GM19025 (cell line): Measurements from ENCODE around the gene PLA2G4F.

Source experiments
- ATAC-seq: cut with Tn5 transposase; IDR thresholded peaks from one replicate; pipeline ENCODE4 v1.9.1; 2021; ENCODE audit warnings: mild to moderate bottlenecking, low read depth, moderate library complexity; ENCODE audit not compliant: unreplicated experiment

PLA2G4F gene

GRCh38 chr15:42148808-42149492, 7.5 kb downstream of the PLA2G4F start:
- no peak for ATAC-seq

DNA sequence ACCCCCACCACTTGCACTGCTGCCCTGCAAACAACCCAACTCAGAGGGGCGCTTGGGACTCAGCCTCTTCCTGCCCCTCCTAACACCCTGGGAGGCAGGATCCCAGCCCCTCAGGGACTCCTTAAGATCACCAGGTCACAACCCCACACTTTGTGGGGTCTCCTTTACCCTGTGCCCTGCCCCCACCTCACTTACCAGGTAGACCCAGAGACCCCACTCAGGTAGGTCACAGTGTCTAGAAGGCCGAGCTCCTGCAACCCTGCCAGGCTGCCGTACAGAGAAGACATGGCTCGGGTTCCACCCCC, 9.1 kb downstream of the PLA2G4F start:
- ATAC-seq = no peak

DNA sequence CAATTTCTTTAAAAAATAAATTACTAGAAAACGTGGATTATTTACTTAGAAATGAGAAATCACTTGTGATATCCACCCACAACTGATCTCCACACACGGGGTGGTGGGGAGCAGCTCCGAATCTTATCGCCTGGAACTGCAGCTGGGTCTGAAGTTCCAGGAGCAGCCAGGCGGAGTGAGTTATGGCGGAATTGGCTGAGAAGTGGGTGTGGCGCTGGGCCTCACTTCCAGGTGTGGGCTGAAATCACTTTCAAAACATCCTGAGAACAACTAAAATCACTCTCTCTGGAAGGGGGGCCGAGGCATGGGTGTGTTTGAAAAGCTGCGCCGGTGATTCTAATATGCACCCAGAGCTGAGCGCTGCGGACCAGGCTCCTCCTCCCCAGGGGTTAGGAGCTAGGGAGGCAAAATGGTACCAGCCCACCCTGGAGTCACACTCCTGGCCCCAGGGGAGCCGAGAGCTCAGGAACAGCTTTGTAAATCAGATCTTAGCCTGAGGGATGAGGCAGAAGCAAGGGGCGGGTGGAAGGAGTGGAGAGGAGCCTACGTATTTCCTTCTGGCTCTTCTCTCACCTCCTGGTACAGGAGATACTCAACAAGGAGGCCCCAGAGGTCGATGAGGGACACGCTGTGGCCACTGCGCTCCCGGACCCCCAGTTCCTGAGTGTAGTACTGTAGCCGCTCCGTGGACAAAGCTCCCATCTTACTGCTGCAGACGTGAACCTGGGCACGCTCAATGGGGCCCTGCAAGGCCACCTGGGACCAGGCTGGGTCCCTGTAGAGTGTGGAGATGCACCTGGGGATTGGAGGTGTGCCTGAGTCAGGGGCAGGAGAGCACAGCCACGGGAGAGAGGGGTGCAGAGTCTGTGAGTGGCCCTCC, 9.6 kb downstream of the PLA2G4F start:
- ATAC-seq = no peak

- ATAC-seq = no peak
These were observed 10.6 kb downstream of the PLA2G4F start for GRCh38 chr15:42145546-42146455.

GRCh38 chr15:42144841-42145375, 11.5 kb downstream of the PLA2G4F start:
- ATAC-seq = no peak

DNA sequence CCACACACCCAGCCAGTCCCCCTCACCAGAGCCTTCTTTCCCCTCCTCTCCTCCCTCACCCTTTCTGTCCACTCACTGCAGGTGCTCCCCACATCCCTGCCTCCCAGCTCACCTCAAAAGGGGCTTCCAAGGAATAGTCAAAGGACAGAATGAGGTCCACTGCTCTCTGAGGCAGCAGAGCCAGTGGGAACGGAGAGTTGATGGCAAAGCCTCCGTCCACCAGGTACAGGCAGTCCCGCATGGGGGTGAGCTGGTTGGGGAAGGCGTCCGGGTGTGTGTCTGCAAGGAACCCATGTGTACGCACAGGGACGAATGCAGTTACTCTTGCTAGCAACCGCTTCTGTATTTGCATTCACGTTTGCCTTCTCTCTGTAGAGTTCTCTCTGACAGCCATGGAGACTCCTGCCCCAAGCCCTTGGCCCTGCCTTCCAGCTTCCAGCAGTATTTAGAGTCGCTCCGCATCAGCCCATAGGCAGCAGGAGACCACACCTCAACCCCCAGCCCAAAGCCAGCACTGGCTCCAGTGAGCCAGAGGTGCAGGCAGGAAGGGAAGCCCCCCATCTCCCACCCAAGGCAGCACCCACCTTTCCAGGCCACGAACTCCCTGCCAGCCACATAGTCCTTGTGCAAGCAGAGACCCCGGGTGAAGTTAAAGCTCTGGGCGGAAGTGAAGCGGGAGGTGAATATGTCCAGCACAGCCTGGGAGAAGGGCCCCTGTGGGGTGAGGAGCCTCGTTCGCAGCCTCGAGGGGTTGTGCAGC, 12.4 kb downstream of the PLA2G4F start:
- ATAC-seq = no peak

DNA sequence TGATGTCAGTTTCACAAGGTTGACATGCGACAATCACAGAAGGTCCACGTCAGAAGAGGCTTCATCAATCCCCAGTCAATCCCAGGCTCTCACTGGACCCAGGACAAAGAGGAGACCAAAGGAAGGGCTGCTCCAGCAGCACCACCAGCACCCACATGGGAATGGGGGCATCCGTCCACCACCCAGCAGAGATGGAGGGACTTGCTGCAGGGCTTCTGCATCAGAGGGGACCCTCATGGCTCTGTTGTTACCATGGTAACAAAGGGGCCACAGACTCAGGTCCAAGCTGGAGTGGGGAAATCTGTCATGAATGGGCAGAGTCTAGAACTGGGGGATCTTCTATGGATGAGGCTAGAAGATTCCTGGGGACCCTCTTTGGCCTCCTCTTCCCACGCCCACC, 13.1 kb downstream of the PLA2G4F start:
- ATAC-seq = no peak

DNA sequence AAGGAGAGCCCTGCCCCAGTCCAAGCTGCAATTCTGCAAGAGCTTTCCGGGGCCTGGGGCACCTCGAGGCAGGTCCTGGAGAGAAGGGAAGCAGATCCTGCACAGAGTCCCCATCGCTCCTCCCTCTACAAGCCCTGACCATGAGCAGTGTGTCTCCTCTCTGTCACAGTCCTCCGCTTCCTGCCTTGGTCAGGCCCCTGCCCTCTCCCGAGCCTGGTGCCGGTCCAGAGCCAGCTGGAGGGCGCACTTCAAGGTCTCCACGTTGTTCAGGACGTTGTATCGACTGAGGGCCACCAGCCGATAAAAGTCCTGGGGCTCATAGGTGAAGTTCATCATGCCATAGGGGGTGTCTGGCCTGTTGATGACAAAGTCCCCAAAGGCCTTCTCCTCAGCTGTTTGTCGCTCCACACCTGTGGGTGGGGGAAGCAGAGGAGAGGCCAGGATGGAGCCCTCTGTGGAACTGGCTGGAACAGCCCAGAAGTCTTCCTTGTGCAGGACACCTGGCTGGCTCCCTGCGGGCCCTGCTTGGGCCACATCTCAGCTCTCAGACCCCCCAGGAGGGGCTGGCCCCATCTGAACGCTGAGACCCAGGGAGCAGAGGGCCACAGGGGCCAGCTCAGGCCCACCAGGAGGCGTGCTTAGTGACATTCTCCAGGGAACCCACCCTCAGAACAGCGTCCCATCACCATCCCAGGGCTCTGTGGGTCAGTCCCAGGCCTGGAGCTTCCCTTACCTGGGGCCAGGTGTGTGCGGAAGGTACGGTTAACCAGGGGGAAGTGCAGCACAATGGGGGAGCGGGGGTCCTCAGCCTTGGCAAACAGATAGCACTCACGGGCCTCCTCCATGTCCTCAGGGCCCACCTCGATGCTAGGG, 14.4 kb downstream of the PLA2G4F start:
- no peak for ATAC-seq

DNA sequence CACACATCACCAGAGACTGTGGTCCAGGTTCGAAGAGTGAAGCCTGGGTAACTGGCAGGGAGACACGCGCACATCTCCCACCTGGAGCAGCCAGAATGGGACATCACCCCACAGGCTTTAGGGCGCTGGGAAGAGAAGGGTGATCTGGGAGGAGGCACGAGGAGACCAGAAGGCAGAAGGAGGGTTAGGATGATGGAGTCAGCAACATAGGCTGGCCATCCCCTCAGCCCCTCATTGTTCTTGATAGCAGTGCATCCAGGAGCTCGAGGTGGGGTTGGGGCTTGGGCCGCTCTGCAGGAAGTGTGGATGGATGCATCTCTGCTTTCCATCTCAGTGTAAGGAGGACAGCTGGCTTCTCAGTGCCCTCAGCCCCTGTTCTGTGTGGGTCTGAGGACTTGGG, 15.2 kb downstream of the PLA2G4F start:
- ATAC-seq = no peak

DNA sequence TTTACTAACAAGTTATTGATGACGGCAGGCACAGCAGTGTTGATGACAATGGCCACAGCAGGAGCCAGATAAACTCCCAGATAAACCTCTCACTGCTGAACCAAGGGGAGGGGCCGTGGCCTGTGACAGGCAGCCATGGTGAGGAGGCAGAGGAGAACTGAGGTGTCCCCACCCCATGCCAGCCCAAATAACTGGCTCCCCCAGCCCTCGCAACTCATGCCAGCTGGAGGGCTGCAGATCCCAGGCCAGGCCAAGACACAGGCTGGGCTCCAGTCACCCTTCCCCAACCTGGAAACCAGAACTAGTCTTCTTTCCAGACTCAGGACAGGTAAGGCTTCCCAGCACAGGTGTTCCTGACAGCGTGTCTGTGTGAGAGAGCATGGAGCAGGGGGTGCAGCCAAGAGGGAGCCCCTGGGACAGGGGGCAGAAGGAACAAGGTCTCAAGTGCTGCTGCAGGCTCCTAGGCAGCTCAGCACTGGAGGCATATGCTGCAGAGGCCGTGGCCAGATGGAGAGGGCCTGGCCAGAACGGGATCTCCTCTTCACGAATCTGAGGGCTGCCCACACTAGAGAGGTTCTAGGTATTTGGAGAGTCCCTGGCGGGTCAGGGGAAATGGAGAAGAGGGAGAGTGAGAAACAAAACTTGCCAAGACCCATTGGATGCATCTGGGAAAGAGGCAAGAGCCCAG, 15.9 kb downstream of the PLA2G4F start:
- no peak for ATAC-seq

- ATAC-seq = no peak
These were observed 16.8 kb downstream of the PLA2G4F start for GRCh38 chr15:42139596-42139995.

DNA sequence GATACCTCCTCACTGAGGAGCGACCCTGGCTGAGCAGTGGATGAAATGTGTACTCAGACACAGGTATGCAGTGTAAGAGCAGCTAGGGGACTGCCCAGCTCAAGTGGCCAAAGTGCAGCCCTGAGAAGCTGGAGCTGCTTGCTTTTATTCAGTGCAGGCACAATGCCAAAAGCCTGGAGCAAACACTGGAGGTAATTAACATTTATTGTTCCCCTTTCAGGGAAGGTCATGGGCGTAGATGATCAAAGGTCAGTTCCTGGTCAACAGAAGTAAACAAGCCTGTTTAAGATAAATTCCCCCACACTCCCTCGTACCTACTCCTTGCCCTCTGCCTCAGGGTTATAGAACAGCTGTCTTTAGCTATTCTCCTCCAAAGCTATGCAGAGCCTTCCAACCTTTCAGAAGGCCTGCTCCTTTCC, 17.5 kb downstream of the PLA2G4F start:
- no peak for ATAC-seq

DNA sequence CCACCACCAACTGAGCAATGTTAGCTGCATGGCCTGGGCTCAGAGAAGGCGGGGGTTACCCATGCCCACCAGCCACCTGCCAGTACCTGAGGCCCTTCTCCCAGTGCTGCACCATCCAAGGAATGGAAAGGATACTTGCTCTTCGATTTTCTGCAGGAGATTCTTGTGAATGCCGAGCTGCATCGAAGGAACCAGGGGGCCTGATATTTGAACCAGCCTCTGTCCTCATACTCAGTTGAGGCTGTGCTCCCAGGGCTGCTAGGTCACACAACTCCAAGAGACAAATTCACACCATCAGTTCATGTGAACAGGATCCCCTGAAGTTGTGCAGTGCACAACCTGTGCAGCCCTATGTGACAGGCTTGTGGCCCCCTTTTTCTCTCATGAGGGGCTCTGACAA, 18.0 kb downstream of the PLA2G4F start:
- ATAC-seq = no peak

DNA sequence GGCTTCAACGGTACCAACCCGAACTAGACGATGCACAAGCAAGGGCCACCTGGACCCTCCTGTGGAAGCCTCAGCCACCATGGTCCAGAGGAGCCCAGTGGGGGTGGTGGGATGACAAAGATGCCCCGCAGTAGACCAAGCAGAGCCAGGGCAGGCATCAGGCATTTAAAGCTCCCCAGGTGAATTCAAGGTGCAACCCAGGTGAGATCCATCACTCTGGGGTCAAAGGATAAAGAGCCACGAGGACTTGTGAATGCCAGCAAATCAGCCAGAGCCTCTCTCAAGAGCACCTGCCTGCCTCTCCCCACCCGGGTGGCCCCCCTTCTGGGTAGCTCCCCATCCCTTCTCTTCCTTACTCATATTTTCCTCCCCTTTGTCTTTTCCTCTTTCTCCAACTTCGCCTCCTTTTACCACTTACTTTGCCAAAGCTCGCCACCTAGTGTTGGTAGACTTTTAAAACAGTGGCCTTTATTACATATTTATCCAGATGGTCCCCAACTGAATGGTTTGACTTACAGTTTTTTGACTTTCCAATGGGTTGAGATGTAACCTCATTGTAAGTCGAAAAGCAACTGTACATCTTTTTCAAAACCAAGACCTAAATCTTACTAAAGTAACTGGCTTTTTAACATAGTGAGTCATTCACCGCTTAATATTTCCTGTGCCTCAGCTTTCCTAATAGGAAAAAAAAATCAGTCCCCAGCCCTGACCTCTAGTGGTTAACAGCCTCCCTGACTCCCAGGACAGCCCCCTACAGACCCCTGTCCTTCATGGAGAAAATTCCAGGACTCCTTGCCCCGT, 18.8 kb downstream of the PLA2G4F start:
- no peak for ATAC-seq

DNA sequence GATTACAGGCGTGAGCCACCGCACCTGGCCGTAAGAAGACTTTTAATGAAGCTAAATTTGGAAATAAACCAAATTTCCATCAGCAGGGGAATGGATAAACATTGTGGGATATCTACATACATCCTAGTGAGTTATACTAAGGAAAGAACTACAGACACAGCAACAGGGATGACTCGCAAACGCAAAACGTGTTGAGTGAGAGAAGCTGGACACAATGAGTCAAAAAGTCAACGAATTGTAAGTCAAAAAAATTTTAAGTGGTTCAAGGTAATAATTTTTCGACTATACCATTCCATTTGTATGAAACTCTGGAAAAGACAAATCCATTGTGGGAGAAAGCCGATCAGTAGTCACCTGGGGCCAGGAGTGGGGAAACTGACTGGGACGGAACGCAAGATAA, 19.9 kb downstream of the PLA2G4F start:
- ATAC-seq = no peak

DNA sequence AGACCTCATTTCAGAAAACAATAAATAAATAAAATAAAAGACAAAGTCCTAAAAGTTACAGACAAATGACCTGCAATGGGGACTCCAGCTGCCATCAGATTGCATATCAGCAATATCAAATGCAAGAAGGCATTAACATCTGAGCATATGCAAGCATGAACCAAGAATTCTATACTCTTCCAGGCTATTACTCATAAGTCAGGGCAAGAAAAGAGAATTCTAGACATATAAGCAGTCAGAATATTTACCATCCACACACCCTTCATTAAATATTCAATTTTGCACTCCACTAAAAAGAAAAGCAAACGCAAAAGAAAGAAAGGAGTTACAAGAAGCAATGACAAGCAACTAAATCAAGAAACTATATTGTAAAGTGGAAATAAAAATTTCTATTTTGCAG, 21.1 kb downstream of the PLA2G4F start:
- no peak for ATAC-seq

- ATAC-seq = no peak
These were observed 21.7 kb downstream of the PLA2G4F start for GRCh38 chr15:42134617-42135245.
